ENCODE results near the gene BTNL9. TPM values are rescaled to one million over a fixed set of nuclear protein-coding genes. Genes with fewer than 3 reads are reported as not detected.
"Not testable (repeated sequence)": the region's sequence is repeated elsewhere in the genome, so short reads cannot be mapped to it uniquely, and the experiment has no call there.

The BTNL9 gene
- 20.9 TPM for polyA plus RNA-seq (ENCODE audit: insufficient read length)

DNA sequence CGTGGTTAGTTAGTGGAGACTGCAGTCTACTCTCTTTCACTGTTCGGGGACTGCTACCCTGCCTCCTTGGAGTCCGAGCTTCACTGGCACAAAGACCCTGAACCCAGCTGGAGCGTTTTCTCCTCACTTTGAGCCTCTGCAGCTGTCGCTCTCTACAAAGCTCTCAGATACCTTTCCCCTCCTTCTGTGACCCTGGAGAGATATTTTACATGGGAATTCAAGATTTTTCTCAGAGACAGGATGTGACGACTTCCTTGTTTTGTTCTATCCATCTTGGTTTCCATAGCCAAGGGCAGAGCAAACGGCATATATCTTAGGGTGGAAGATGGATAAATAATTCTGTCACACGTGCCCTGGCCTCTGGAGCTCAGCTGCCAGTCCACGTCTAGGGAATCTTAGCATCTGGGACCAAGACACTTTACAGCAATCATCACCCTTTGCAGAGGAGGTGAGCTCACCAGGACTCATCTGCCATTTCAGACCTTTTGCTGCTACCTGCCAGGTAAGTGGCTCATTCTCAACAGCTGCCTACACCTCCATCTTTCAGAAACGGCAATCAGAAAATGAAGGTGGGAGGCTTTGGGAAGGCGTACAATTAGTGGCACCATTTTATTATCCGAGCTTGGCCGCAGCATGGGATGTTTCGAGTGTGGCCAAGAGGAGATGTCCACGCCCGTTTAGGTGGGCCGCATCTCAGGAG, at the start of gene BTNL9:
BTNL9 (plus strand) TSS at position 336 of the 700 bp plus-strand sequence. CDS start 5,224 bp downstream, outside the sequence.
- no peak for DNase-seq (ENCODE audit: low read depth)

DNA sequence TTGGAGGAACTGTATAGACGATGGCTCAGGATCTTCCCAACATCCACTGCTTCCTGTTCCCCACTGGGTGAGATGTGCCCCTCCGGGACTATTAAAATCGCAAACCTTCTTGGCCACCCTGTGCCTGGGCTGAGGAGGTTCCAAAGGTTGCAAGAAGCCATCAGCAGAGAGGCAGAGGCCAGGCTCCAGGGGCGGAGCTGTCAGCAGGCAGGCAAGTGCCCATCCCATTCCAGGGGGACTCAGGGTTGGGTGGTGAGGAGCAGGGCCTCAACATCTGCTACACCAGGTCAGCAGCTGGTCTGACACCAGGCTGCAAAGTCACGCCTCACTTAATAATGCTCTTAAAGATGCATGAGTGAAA, 49.2 kb upstream of the BTNL9 start:
- no peak for DNase-seq (ENCODE audit: low read depth)

DNA sequence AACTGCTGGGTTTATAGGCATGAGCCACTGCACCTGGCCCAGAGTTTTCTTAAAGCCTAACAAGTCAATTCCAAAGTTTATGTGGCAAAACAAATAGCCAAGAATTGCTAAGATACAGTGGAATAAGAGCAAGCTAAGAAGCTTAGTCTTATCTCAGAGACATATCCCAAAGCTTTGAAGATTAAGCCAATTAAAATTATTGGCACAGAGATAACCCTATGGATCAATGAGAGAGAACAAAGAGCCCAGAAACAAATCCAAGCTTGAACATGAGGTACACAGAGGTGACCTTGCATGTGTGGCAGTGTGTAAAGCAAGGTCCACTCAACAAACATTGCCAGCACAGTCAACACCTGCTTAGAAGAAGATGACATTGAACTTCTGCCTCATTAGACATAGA, 38.1 kb upstream of the BTNL9 start:
- DNase-seq (ENCODE audit: low read depth), result no peak

DNA sequence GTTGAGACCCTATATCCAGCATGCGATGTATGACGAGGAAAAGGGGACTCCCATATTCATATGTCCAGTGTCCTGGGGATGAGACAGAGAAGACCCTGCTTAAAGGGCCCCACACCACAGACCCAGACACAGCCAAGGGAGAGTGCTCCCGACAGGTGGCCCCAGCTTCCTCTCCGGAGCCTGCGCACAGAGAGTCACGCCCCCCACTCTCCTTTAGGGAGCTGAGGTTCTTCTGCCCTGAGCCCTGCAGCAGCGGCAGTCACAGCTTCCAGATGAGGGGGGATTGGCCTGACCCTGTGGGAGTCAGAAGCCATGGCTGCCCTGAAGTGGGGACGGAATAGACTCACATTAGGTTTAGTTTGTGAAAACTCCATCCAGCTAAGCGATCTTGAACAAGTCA, 34.3 kb upstream of the BTNL9 start:
- DNase-seq (ENCODE audit: low read depth), result no peak

DNA sequence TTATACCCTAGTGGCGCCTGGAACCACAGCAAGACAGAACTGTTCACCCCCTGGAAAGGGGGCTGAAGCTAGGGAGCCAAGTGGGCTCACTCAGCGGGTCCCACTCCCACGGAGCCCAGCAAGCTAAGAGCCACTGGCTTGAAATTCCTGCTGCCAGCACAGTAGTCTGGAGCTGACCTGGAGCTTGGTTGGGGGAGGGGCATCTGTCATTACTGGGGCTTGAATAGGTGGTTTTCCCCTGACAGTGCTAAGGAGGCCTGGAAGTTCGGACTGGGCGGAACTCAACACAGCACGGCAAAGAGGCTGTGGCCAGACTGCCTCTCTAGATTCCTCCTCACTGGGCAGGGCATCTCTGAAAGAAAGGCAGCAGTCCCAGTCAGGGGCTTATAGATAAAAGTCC, 31.9 kb upstream of the BTNL9 start:
- DNase-seq (ENCODE audit: low read depth), result no peak

DNA sequence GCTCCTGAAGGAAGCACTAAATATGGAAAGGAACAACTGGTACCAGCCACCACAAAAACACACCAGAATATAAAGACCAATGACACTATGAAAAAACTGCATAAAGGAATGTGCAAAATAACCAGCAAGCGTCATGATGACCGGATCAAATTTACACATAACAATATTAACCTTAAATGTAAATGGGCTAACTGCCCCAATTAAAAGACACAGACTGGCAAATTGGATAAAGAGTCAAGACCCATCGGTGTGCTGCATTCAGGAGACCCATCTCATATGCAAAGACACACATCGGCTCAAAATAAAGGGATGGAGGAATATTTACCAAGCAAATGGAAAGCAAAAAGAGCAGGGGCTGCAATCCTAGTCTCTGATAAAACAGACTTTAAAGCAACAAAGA, 30.0 kb upstream of the BTNL9 start:
- not testable (repeated sequence) for DNase-seq (ENCODE audit: low read depth)

DNA sequence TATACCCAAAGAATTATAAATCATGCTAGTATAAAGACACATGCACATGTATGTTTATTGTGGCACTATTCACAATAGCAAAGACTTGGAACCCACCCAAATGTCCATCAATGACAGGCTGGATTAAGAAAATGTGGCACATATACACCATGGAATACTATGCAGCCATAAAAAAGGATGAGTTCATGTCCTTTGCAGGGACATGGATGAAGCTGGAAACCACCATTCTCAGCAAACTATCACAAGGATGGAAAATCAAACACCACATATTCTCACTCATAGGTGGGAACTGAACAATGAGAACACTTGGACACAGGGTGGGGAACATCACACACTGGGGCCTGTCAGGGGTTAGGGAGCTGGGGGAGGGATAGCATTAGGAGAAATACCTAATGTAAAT, 25.4 kb upstream of the BTNL9 start:
- DNase-seq (ENCODE audit: low read depth), result not testable (repeated sequence)

DNA sequence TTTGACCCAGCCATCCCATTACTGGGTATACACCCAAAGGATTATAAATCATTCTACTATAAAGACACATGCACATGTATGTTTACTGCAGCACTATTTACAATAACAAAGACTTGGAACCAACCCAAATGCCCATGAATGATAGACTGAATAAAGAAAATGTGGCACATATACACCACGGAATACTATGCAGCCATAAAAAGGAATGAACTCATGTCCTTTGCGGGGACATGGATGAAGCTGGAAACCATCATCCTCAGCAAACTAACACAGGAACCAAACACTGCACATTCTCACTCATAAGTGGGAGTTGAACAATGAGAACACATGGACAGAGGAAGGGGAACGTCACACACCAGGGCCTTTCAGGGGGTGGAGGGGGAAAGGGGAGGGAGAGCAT, 22.6 kb upstream of the BTNL9 start:
- DNase-seq (ENCODE audit: low read depth), result not testable (repeated sequence)

DNA sequence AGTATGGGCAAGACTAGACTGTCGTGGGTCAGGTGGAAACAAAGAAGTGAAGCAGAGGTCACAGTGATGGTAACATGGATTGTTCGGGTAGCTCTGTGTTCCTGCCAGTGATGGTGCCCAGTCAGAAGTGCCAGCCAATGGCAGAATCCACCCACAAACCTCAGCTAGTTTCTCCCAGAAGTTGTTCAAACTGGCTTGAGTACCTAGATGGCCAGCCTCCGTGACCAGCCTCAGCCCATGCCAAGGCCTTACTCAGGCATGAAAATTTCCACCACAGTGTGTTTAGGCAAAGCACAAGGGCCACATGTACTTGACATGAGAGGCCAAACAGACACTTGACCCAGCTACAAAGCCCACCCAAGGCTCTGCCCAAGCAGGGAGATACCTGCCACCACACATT, 19.4 kb upstream of the BTNL9 start:
- DNase-seq (ENCODE audit: low read depth), result no peak

DNA sequence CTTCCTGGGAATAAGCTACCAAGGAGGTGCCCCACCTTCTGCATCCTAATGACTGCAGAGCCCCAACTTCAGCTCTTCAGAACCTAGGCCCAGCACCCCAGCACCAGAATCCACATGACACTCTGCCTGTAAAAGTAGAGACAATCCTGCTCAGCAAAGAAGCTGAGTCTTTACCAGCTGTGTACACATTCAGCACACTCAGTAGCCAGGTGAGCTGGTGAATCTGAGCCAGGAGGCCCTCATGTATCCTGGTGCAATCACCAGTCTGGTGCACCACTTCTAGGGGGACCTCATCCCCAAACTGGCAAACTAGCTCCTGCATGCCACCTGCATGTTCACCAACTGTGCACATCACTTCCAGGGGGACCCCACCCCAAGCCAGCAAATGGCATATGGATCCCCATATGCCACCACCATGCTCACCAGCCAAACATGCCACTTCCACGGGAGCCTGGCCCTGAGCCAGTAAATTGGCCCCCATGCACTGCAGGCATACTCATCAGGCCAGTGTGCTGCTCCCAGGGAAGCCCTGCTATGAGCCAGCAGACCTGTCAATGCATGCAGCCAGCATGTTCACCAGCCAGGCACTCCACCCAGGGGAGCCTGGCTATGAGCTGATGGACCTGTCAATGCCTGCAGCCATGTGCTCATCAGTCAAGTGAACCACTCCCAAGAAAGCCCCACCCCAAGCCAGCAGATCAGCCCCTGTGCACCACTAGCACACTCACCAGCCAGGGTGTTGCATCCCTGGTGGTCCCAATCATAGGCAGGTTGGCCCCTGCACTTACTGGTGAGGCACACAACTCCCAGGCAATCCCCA, 15.6 kb upstream of the BTNL9 start:
- DNase-seq (ENCODE audit: low read depth), result no peak

DNA sequence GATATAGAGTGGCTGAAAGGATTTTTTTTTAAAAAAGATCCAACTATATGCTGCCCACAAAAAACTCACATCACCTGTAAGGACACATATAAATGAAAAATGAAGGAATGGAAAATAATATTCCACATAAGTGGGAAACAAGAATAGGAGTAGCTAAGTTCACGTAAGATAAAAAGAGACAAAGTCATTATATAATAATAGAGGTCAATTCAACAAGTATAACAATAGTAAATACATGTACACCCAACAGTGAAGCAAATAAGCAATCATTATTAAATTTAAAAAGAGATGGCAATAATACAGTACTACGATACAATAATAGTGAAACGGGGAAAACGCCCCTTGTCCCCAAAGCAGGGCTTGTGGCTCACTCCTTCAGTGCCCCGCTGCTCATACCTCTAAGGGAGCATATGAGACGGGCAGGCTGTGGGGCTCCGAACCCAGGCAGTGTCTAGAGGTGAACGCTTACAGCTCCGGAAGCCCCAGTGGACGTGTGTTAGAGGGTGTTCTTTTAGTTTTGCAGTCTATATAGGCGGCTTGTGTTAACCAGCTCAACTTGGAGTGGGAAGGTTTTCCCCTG, 12.5 kb upstream of the BTNL9 start:
- DNase-seq (ENCODE audit: low read depth), result no peak

DNA sequence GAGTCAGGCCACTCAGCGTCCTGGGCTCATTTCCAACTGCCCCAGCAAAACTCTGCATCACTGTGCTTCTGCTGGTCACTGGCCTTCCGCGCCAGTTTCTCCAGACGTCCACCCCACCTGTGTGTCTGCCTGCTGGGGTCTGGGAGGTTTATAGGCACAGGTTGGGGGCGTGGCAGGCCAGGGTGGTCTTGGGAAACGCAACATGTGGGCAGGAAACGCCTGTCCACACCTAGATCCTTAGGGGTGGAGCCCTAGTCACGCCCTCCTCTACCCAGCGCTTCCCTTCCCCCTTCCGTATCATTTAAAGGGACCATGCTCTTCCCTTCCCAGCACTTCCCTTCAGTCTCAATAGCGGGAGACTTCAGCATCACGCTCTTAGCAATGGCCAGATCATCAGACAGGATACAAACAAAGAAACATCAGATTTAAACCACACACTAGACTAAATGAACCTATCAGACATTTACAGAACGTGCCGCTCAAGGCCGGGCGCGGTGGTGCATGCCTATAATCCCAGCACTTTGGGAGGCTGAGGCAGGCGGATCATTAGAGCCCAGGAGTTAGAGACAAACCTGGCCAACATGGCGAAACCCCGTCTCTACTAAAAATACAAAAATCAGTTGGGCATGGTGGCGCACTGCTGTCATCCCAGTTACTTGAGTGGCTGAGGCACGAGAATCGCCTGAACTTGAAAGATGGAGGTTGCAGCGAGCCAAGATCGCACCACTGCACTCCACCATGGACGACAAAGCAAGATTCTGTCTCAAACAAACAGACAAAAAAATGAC, 11.8 kb upstream of the BTNL9 start:
- DNase-seq (ENCODE audit: low read depth), result no peak

DNA sequence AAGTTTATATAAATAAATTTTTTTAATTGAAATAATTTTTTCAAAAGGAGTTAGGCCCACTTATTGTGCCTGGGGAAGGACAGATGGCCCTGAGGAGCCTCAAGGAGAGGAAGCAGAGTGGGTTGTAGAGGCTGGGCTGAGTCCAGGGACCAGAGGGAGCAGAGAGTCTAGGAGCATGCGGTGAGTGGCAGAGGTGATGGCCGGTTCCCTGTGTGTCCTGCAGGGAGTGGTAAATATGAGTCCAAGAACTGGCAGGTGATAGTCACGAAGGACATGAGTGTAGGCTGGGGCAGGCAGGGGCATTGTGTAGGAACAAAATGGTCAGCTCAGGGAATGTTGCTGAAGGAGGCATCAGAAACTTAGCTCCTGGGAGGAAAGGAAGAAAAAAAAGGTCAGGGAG, 8.3 kb upstream of the BTNL9 start:
- no peak for DNase-seq (ENCODE audit: low read depth)

DNA sequence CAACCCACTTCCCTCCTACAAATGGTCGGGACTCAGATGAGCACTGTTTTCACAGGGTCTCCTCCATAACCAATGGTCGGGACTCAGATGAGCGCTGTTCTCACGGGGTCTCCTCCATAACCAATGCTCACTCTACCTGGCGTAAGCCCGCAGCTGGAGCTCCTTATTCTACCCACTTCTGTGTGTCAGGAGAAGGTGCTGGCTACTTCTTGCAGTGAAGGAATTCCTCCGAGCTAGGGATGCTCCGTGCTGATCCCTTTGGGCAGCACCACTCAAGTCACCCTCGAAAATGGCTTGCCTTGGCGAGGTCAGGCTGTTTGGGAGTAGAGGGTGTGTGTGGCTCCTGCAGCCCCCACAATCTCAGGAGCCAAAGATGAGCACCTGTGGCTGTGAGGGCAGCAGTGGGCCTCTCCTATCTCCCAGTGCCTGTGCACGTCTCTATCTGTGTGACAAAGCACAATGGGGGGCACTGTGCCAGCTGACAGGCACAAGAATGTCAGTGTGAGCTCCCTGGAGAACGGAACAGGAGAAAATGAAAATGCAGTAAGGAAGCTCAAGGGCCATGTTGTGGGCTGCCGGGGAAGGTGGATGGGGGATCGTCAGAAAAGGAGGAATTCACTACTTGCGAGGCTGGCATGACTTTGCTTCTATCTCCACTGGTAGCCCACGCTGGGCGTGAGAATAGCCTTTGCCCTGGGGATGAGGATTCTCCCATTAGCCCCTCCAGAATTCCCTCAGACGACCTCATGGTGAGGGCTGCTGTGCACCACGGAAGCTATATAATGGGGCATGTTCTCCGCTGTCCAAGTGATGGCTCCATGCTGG, 3.9 kb upstream of the BTNL9 start:
- DNase-seq (ENCODE audit: low read depth), result no peak

DNA sequence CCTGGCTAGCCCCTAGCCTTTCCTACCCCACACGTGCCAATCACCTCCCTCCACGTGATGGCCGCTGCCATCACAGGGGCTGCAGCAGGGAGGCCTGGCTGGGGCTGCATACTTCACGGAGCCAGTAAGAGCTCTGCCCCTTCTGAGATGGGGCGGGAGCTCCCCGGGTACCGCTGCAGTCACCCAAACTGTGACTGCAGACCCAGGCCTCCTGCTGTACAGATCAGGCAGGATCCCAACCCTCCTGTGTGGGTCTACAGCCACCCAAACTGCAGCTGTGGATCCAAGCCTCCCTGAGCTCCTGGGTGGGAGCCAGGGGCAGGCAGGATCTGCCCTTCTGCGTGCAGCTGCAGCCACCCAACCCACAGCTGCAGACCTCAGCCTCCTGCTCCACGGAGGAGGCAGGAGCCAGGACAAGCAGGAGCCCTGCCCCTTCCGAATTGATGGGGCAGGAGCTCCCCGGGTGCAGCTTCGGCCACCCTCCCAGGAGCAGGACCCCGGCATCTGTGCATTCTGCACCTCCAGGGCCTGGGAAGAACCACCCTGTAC, 3.2 kb upstream of the BTNL9 start:
- no peak for DNase-seq (ENCODE audit: low read depth)

DNA sequence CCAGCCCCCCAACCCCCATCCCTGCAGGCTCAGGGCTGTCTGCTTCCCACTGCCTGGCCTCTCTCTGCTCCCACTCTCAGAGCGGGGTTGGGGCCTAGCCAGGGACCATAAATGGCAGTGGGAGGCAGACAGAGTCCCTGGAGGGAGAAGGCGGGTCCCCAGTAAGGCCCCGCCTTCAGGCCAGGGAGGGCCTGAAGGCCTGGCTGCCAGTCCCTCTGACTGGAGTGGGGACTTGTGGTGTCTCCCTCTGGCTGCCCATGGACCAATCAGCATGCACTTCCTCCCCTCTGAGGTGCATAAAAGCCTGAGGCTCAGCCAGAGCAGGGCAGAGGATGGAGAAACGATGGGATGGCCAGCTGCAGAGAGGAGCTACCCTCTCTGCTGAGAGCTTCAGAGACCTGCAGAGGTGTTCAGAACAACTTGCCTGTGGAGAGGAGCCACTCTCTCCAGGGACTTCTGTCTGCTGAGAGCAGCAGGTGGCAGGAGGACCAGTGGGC, 2.7 kb upstream of the BTNL9 start:
- DNase-seq (ENCODE audit: low read depth), result no peak

DNA sequence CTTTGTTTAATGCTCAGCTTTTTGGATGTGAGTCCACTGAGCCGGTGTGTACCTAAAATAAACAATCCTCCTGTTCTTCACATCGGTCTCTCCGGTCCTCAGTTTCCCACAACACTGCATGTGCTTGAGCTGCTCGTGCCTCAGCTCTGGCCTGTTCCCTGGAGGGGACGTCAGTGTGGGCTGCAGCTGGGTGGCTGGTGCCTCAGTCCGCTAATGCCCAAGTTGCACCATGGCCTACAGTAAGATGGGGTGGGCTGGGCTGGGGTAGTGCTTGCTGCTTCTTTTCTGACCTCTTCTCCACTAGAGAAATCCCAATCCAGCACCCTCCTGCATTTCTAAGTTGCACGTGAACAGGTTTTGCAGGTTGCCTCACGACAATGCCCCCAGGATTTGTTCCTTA, 595 bp upstream of the BTNL9 start:
- DNase-seq (ENCODE audit: low read depth), result no peak

DNA sequence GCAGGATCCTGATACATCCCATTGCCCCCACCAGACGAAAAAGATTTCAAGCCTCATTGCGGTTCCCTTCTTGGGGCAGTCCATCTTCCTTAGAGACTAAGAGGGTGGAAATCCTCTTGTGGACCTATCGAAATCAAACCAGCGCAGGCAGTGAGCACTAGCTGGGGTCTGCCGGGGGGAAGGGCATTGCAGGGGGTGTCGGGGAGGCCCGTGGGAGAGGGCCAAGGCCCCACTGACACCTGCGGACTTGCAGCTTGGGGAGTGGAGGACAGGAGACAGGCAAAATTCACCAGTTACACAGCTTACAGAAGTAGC, 522 bp downstream of the BTNL9 start:
- DNase-seq (ENCODE audit: low read depth), result no peak

DNA sequence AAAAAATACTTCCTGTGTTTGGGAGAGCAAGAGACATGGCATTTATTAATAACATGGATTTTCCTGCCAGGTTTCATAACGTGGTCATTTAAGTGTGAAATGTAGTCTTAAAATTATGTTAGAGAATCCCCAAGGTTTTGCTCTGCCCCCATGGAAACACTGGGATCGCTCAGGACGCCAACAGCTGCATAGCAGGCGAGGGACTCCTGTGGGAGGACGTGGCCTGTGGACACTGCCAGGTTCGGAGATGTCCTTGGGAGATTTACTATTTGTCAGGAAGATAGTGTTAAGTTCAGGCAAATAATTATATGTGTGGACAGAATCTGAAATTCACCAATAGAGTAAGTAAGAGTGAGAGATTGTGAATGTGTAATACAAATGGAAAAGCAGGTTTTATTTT, 977 bp downstream of the BTNL9 start:
- no peak for DNase-seq (ENCODE audit: low read depth)

DNA sequence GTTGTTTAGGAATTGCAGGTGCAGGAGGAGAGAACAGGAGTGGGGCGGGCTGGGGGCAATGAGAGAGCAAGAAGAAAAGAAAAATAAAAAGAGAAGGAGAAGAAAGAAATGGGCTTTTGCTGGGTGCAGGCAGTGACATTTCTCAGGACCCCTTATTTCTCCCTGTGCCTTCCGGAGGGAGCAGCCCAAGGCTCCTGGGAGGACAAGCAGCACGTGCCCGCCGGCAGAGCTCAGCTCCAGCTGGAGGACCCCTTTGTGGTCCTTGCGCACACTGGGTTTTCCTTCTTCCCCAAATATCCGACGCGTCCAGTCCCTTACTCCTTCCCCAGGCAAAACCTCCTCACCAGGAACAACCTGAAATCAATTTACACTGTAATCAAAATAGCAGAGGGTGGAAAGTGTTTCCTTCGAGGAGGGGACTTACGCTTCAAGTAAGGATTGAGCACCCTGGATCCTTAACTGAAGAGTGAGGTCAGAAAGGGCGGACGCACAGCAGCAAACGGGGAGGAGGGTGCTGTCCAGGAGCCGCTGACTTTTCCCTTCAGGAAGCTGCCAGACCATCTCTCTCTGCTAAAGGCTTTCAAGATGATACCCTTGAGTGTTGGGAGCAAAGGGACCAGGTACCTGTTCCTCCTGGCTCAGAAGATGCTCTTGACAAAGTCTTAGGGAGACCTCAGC, 2.1 kb downstream of the BTNL9 start:
- DNase-seq (ENCODE audit: low read depth), result no peak

All from forelimb muscle (tissue), 1 donor.